Measurements from ENCODE around the gene NF2. TPM values are rescaled to one million over a fixed set of nuclear protein-coding genes. Genes with fewer than 3 reads are reported as not detected.
A peak's percentile ranks its signal among the peaks of the same experiment; 100 is the strongest.

NF2 gene
- total RNA-seq, 1 experiment from 2014 or later, result 40.5 TPM

- TF ChIP-seq, protein P1, sequence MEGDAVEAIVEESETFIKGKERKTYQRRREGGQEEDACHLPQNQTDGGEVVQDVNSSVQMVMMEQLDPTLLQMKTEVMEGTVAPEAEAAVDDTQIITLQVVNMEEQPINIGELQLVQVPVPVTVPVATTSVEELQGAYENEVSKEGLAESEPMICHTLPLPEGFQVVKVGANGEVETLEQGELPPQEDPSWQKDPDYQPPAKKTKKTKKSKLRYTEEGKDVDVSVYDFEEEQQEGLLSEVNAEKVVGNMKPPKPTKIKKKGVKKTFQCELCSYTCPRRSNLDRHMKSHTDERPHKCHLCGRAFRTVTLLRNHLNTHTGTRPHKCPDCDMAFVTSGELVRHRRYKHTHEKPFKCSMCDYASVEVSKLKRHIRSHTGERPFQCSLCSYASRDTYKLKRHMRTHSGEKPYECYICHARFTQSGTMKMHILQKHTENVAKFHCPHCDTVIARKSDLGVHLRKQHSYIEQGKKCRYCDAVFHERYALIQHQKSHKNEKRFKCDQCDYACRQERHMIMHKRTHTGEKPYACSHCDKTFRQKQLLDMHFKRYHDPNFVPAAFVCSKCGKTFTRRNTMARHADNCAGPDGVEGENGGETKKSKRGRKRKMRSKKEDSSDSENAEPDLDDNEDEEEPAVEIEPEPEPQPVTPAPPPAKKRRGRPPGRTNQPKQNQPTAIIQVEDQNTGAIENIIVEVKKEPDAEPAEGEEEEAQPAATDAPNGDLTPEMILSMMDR (conservative IDR thresholded peaks at IDR 0.05; ENCODE audit: low read depth, low read length), result peak; percentile 91
- no peak for TF ChIP-seq EZH2 (IDR thresholded peaks at IDR 0.05; ENCODE audit: borderline replicate concordance, low read depth, low read length, poor library complexity, severe bottlenecking)
- no peaks in the 10 kb centered on the region for H3K36me3 ChIP-seq (ENCODE audit: insufficient read depth, low read length, poor library complexity, severe bottlenecking)
- H3K4me3 ChIP-seq (ENCODE audit: low read depth, low read length, poor library complexity, severe bottlenecking), result peak overlapping the region; percentile 13
- CTCF ChIA-PET, result interaction anchor here (0.6 to 1.8 kb wide), 8 partner anchors 9 to 399 kb away, joined by 3 to 18 read pairs (median 5); partner anchors contain the start of gene ZMAT5
- H3K9me3 ChIP-seq (ENCODE audit: low read depth, low read length, poor library complexity, severe bottlenecking), result no peaks in the 10 kb centered on the region
- H3K27me3 ChIP-seq (replicated peaks; ENCODE audit: insufficient read depth, low read depth, low read length, poor library complexity), result no peaks in the 10 kb centered on the region
- intact Hi-C loops (cut with micrococcal nuclease; ENCODE audit: unreplicated experiment), result loop anchor here (1.0 to 2.0 kb wide), 2 partner anchors 49 to 315 kb away; no protein-coding TSS in a partner anchor
- peak; percentile 86 for DNase-seq (ENCODE audit: low spot score)
- POLR2A ChIA-PET (ENCODE audit: low non-redundant PET), result interaction anchor here (0.6 to 0.7 kb wide), 4 partner anchors 52 to 1348 kb away, joined by 3 to 21 read pairs (median 4); no protein-coding TSS in a partner anchor
- peak overlapping the region; percentile 71 for H3K27ac ChIP-seq (ENCODE audit: low read depth, low read length, poor library complexity, severe bottlenecking)
- H3K4me1 ChIP-seq (ENCODE audit: insufficient read depth, low read length, poor library complexity, severe bottlenecking), result peaks cover 63% of the 10 kb centered on the region
- no TSS peak for BruUV-seq (replicated peaks)
Measured at GRCh38 chr22:29689880-29690213, 86.4 kb downstream of the NF2 start.

GRCh38 chr22:29690476-29690875 lies 87.0 kb downstream of the NF2 start:
- no TSS peak for BruUV-seq (replicated peaks)
- intact Hi-C loops (cut with micrococcal nuclease; ENCODE audit: unreplicated experiment), result loop anchor here (1.0 to 2.0 kb wide), 2 partner anchors 49 to 314 kb away; no protein-coding TSS in a partner anchor
- POLR2A ChIA-PET (ENCODE audit: low non-redundant PET), result no interaction called here
- Histone ChIP-seq H3K4me1 (ENCODE audit: insufficient read depth, low read length, poor library complexity, severe bottlenecking) (peaks cover 69% of the 10 kb centered on the region), H3K9me3 (ENCODE audit: low read depth, low read length, poor library complexity, severe bottlenecking) (no peaks in the 10 kb centered on the region), H3K4me3 (ENCODE audit: low read depth, low read length, poor library complexity, severe bottlenecking) (no peak overlapping the region), H3K27me3 (replicated peaks; ENCODE audit: insufficient read depth, low read depth, low read length, poor library complexity) (no peaks in the 10 kb centered on the region), H3K27ac (ENCODE audit: low read depth, low read length, poor library complexity, severe bottlenecking) (peak overlapping the region; percentile 71), H3K36me3 (ENCODE audit: insufficient read depth, low read length, poor library complexity, severe bottlenecking) (no peaks in the 10 kb centered on the region)
- TF ChIP-seq EZH2 (IDR thresholded peaks at IDR 0.05; ENCODE audit: borderline replicate concordance, low read depth, low read length, poor library complexity, severe bottlenecking), result no peak
- TF ChIP-seq, protein P1 (conservative IDR thresholded peaks at IDR 0.05; ENCODE audit: low read depth, low read length), result no peak
- peak; percentile 94 for DNase-seq (ENCODE audit: low spot score)
- CTCF ChIA-PET, result interaction anchor here (0.6 to 1.8 kb wide), 8 partner anchors 9 to 398 kb away, joined by 3 to 18 read pairs (median 5); partner anchors contain the start of gene ZMAT5

DNA sequence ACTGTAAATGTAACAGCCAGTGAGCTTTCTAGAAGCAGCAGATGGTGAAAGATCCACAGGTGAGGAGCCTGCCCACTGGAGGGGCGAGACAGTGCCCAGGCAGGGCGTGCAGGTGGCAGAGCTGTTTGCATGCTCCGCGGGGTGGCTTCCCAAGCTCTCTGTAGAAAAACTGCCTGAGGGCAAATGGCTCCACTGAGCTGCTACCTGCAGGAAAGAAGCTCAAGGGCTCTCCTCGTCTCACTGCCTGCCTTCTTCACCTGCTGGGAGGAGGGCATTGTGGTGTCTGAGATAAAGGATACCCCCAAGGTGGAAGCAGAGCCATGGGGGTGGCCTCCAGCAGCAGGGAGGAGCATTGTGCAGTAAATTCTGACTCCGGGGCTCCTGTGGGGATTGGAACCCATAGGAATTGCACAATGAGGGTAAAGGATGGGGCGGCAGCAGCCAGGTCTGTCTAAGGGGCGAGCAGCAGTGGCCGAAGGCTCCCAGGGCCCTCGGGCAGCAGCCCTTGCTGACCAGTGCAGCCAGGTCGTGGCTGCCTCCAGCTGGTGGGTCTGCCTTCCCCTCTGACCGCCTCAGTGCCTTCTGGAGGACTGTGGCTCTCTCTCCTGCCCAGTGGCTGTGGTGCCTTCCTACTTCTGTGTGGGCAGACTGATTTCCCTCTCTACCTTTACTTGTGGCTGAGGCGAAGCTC lies 88.3 kb downstream of the NF2 start:
- Histone ChIP-seq H3K4me1 (ENCODE audit: insufficient read depth, low read length, poor library complexity, severe bottlenecking) (peaks cover 75% of the 10 kb centered on the region), H3K27ac (ENCODE audit: low read depth, low read length, poor library complexity, severe bottlenecking) (no peak overlapping the region), H3K27me3 (replicated peaks; ENCODE audit: insufficient read depth, low read depth, low read length, poor library complexity) (no peaks in the 10 kb centered on the region), H3K9me3 (ENCODE audit: low read depth, low read length, poor library complexity, severe bottlenecking) (no peaks in the 10 kb centered on the region), H3K4me3 (ENCODE audit: low read depth, low read length, poor library complexity, severe bottlenecking) (no peak overlapping the region), H3K36me3 (ENCODE audit: insufficient read depth, low read length, poor library complexity, severe bottlenecking) (no peaks in the 10 kb centered on the region)
- DNase-seq (ENCODE audit: low spot score), result no peak
- intact Hi-C loops (cut with micrococcal nuclease; ENCODE audit: unreplicated experiment), result loop anchor here (2.0 kb wide), 1 partner anchor 313 kb away; no protein-coding TSS in a partner anchor
- CTCF ChIA-PET, result interaction anchor here (1.2 kb wide), 1 partner anchor 313 kb away, joined by 4 read pairs; no protein-coding TSS in a partner anchor
- TF ChIP-seq, protein P1 (conservative IDR thresholded peaks at IDR 0.05; ENCODE audit: low read depth, low read length), result no peak
- TF ChIP-seq EZH2 (IDR thresholded peaks at IDR 0.05; ENCODE audit: borderline replicate concordance, low read depth, low read length, poor library complexity, severe bottlenecking), result no peak
- no TSS peak for BruUV-seq (replicated peaks)
- POLR2A ChIA-PET (ENCODE audit: low non-redundant PET), result no interaction called here
